ENCODE data around the gene MVK. TPM values are rescaled to one million over a fixed set of nuclear protein-coding genes. Genes with fewer than 3 reads are reported as not detected.

MVK gene
- total RNA-seq, 4 donors from 2014 or later = 7.1 to 12.0 (median 9.9) TPM

DNA sequence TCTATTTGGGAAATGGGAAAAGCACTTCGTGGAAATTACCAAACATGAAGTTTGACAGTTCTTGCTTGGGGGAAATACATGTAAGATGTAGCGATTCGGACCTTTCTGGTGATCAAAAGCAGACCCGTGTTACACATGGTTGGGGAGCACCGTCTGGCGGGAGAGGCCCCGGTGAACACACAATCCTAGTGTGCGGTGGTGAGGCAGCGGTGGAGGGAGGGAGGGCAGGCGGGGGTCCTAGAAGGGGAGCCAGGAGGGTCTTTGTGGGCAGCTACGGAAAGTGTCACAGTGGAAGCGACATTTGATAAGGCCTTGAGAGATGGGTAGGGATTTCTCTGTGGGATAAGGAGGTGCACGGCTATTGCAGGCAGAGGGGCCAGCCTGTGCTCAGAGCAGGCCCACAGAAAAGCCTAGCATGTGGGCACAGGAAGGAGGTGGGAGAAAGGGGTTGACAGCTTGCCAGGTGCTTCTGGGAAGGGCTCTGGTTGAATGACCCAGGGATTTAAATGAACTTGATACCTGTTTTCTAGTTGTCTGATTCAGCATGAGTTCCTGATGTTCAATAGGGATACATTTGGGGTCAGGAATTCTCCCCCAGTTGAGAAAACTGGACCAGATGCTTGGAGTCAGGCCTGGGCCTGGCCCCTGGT, 7.2 kb downstream of the MVK start:
- TF ChIP-seq, protein P1, sequence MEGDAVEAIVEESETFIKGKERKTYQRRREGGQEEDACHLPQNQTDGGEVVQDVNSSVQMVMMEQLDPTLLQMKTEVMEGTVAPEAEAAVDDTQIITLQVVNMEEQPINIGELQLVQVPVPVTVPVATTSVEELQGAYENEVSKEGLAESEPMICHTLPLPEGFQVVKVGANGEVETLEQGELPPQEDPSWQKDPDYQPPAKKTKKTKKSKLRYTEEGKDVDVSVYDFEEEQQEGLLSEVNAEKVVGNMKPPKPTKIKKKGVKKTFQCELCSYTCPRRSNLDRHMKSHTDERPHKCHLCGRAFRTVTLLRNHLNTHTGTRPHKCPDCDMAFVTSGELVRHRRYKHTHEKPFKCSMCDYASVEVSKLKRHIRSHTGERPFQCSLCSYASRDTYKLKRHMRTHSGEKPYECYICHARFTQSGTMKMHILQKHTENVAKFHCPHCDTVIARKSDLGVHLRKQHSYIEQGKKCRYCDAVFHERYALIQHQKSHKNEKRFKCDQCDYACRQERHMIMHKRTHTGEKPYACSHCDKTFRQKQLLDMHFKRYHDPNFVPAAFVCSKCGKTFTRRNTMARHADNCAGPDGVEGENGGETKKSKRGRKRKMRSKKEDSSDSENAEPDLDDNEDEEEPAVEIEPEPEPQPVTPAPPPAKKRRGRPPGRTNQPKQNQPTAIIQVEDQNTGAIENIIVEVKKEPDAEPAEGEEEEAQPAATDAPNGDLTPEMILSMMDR (IDR thresholded peaks at IDR 0.05) = no peak
- ATAC-seq (ENCODE audit: low FRiP score) = no peak
- DNase-seq (ENCODE audit: low spot score) = no peak

DNA sequence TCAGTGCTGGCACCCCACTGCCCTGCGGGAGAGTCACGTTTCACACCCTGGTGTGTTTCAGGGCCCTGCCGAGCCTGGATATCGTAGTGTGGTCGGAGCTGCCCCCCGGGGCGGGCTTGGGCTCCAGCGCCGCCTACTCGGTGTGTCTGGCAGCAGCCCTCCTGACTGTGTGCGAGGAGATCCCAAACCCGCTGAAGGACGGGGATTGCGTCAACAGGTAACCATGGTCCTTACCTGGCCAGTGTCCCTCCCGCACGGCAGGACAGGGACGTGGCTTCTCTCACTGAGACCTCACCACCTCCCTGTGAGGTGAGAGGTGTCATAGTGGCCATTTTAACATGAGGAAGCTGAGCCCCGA, 7.7 kb downstream of the MVK start:
- ATAC-seq (ENCODE audit: low FRiP score) (no peak), DNase-seq (ENCODE audit: low spot score) (no peak)
- TF ChIP-seq, protein P1 (IDR thresholded peaks at IDR 0.05) = no peak

DNA sequence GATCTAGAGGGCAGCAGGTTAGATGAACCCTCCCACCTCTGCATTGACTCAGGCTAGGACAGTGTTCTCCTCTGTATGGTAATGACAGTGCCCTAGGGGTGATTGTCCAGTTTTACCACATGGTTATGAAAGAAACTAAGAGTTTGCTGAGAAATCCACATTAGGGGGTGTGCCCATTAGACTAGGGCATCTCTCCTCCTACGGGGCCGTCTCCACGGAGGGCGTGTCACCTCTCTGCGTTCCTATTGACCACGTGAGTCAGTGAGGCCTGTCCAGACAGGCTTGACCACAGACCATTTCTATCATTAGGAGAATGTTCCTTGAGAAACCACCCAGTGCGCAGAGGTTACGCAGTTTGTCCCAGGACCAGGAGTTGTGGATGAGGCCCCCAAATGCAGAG, 8.3 kb downstream of the MVK start:
- DNase-seq (ENCODE audit: low spot score) (no peak), ATAC-seq (ENCODE audit: low FRiP score) (no peak)
- TF ChIP-seq, protein P1 (IDR thresholded peaks at IDR 0.05) = no peak

DNA sequence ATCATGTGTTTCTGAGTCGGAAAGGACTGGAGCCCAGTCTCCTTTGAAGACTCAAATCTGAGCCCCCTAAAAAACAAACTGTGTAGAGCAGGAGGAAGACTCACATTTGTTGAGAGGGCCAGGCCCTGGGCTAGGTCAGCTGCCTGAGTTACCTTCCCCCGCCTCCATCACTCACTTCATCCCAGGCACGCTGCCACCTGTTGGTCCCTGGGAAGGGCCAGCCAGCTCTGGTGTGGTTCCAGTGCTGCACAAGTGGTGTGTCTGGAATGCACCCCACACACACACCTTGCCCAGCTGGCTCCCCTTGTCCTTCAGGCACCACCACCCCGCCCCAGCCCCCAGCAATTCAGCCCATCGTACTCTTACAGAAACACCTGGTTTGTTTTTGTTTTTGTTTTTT, 9.0 kb downstream of the MVK start:
- TF ChIP-seq, protein P1 (IDR thresholded peaks at IDR 0.05) = no peak
- DNase-seq (ENCODE audit: low spot score) (no peak), ATAC-seq (ENCODE audit: low FRiP score) (no peak)

DNA sequence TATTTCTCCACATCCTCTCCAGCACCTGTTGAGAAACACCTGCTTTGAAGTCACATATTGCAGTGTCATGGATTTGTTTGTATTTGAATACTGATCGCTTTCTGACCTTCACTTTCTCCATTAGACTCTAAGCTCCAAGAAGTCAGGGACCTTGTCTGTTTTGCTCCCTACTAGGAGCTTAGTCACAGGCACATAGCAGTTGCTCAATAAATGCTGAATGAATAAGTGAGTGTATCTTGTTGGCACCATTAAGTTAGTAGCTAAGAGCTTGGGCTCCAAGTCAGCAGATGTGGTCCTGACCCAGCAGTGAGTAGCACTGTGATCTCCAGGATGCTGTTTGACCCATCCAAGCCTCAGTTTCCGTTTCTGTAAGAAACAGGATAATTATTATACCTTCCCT, 10.1 kb downstream of the MVK start:
- no peak for DNase-seq (ENCODE audit: low spot score)

DNA sequence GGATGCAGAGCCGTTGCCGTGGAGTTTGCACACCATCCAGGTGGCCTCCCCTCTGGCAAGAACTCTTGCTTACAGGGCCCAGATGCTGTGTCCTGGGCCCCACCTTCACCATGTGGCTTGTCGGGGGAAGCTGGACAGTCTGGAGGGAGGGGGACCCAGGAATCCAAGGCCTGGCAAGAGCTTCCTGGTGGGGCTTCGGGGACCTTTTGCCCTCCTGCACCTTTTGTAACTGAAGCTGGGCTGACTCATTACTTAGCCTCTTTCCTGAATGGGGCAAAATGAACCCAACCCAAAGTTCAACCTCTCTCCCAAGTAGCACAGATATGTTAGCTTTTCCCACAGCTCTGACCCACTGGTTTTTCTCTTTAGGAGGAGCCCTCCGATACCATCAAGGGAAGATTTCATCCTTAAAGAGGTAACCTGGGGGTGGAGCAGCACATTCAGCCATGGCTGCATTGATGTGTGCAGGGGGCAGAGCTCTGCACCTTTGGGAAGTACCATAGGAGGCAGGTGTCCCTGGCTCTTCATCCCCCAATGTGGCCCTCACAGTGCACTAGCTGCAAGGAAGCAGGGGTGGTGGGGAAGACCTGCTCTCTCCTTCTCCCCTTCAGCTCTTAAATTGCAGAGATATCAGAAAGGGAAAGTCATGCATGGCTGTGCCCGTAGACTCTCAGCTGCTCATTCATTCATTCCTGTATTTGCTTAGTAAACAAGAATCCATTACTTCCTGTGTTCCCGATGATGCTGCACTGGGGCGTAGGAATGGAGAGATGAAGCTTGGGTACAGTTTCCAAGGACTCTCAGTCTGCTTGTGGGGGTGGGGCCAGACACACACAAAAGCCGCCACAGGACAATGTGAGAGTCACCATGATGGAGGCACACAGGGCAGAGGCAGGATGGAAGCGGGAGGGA, 13.0 kb downstream of the MVK start:
- ATAC-seq (ENCODE audit: low FRiP score) = no peak
- TF ChIP-seq, protein P1 (IDR thresholded peaks at IDR 0.05) = no peak
- no peak for DNase-seq (ENCODE audit: low spot score)

More for the DNA sequence above, 10.1 kb downstream of the MVK start:
- TF ChIP-seq, protein P1 (IDR thresholded peaks at IDR 0.05) = no peak
- ATAC-seq (ENCODE audit: low FRiP score) = no peak
